NOMO-1 treated with DMSO at 0.1 percent for 48 hours (cell line): ENCODE data around the gene ZC3H12A.
A peak's percentile ranks its signal among the peaks of the same experiment; 100 is the strongest.

Source experiments
- DNase-seq: peaks from one replicate; lab custom pipeline; 2025; ENCODE audit not compliant: unreplicated experiment; lab: John Stamatoyannopoulos, UW

The ZC3H12A gene

DNA sequence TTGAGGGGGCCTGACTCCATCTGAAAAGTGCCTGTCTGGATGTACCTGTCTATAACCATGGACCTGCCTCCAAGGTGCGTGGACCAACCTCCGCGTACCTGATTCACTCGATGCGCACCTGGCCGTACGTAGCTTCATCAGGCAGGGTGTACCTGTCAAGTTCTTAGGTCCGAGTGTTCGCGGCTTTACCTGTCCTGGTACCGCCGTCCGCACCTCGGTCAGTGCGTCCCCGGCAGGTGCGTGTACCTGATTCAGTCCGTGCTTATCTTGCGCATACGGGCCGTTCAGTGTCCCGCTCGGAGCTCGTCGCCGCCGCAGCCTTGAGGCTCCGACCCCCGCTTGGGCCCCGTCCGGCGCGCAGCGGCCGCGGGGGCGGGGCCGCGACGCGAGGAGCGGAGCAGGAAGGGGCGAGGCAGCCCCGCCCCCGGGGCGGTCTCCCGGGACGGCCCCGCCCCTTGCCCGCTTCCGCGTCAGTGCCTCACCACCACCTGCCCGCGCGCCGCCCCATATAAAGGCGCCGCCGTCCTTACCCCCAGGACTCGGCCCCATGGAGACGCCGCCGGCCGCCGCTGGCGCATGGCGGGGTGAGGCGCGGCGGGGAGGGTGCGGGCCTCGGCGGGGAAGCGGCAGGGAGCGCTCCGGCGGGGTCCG lies at the start of gene ZC3H12A:
Gene ZC3H12A, plus strand, starts transcription at position 535 of the 651 bp plus-strand sequence. CDS start 917 bp downstream, outside the sequence.
- DNase-seq = peak; percentile 72

DNA sequence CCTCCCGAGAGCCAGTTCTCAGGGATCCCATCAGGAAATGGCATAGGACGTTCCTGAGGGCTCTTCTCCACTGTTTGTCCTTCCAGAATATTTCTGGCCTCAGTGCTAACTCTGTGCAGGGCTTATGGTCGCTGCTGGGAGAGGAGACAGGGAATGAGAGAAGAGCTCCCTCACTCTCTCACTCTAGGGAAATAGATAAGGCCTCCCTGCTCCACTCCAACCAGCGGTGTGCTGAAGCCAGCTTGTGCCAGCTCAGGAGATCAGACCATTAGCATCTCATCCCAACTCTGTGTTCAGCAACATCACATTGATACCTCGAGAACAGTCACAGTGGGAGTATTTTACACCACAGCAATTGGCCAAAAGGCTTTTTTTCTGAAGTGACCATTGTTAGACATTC lies 49.2 kb upstream of the ZC3H12A start:
- DNase-seq = no peak

DNA sequence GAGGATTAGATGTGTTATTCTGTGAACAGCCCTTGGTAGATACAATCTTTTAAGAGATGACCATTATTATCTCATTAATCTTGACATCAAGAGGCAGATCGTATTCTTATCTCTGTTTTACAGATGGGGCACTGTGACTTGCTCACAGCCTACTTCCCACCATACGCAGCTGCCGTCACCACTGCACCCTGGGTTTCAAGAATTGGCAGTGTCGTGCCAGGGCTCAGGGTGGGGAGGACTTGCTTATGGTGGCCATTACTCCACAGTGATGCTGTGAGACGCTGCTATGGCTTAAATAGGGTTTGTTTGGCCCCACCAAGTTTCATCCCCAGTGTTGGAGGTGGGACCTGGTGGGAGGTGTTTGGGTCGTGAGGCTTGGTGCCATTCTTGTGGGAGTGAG lies 45.4 kb upstream of the ZC3H12A start:
- no peak for DNase-seq

DNA sequence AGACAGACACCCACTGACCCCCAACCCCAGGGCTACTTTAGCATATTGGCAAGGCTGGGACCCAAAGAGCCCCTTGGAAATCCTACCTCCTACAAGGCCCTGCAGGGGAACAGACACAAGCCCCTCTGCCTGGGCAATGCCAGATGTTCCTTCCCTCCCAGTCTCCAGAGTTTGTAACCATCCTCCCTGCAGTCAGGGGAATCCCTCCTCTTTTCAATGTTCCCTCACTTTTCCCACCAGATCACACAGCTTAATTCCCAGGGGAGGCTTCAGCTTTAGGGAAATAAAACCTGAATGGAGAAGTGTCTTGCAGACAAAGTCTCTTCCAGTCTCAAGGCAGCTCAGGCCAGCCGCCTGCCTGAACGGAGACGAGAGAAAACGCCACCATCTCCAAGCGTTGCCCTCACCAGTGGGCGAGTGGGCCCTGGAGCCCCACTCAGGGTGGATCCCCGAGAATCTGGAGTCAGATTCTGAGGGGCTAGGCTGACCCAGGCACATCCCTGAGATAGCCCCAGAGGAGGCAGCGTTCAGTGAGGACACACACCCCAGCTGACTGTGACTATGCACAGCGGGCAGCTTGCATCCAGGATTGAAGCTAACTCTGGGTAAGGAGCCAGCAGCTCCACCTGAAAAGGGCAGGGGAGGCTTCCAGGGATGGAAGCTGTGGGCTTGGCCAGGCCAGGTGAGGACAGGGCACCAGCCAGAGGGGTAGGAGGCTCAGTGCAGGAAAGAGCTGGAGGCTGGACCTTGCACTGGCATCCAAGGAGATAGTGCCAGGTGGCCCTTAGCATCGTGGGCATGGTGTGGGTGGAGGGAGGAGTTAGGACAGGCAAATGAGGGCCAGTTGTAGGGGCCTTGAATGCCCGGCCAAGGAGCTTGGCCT lies 44.0 kb upstream of the ZC3H12A start:
- no peak for DNase-seq

DNA sequence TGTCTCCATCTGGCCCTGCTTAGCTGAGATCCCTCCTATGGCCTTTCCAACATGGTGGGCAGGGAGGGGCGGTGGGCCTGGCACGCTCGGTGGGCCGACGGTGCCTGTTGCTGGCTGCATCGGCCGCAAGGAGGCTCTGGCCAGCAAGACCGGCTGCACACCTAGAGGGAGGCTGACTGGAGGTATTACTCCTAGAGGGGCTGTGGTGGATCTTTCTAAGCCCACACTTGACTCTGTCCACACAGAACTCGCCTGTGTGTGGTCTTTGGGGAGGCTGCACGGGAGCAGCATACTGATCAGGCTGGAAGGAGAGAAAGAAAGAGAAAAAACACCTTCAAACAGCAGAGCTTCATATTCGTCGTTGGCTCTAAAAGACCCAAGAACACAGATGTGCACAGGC lies 41.7 kb upstream of the ZC3H12A start:
- DNase-seq = no peak

DNA sequence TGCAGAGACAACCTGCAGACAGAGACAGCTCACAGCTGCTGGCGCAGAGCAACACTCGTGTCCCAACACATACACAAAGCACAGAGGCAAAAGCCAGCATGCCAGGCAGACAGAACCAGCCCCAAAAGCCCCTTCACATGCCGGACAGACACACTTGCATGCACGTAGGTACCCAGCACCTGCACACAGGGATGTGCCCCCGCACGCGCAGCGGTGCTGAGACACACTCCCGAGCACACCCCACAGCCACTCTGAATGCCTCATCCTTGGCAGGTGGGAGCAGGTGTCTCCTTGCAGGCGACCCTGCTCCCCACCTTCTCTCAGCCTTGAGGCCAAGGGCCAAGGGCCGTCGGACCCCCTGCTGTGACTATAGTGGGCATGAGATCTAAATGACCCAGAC lies 41.2 kb upstream of the ZC3H12A start:
- DNase-seq = no peak

DNA sequence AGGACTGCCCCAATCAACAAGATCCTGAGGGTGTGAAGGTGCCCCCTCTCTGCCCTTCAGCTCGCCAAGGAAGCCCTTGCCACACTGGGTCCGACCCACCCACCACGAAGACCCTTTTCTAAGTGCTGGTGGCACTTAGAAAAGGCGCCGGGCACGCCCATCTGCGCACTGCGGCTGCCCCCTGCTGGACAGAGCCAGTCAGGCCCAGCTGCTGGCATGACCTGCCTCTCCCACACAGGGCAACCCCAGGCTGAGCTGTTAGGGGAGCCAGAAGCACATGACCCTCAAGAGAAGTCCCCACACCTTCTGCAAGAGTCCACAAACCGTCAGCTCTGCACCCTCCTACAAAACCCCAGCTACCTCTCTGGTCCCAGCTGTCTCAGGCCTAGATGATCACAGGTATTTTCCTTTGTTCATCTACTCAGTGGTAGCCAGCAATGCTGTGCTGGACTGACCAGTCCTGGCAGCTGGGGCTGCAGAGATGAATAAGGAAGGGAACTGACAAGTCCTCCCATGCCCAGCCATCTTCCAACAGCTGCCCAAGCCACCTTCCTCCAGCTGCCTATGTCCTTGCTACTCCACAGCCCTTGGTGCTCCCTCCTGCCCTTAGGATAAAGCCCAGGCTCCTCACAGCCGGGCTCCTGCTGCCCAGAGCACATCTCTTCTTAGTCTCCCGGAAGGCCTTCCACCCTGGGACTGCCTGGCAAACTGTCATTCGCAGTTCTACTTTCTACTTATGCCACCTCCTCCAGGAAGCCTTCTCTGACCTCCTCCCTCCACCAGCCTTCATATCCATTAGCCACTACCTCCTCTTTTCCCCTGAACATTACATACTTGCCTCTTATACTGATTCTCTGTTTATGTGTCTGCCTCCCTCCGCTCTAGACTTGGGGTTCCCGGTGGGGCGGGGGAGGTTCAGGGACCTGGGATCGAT lies 39.8 kb upstream of the ZC3H12A start:
- peak; percentile 24 for DNase-seq

DNA sequence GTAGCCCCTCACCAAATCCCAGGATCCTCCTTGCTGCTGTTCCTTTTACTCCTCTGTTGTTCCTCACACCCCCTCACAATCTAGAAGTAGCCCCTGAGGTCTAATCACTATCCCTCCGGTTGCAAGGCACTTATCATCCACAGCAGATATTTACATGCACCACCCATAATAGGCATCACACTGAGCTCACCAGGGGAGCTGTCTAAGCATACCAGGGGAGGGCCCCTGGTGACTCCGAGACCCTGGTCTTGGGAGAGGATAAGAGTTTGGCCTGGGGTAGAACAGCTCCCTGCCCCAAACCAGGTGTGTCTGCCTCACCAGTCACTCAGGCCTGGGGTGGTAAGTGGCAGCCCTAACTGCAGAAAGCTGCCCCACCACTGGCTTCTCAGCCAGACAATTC lies 37.3 kb upstream of the ZC3H12A start:
- no peak for DNase-seq

DNA sequence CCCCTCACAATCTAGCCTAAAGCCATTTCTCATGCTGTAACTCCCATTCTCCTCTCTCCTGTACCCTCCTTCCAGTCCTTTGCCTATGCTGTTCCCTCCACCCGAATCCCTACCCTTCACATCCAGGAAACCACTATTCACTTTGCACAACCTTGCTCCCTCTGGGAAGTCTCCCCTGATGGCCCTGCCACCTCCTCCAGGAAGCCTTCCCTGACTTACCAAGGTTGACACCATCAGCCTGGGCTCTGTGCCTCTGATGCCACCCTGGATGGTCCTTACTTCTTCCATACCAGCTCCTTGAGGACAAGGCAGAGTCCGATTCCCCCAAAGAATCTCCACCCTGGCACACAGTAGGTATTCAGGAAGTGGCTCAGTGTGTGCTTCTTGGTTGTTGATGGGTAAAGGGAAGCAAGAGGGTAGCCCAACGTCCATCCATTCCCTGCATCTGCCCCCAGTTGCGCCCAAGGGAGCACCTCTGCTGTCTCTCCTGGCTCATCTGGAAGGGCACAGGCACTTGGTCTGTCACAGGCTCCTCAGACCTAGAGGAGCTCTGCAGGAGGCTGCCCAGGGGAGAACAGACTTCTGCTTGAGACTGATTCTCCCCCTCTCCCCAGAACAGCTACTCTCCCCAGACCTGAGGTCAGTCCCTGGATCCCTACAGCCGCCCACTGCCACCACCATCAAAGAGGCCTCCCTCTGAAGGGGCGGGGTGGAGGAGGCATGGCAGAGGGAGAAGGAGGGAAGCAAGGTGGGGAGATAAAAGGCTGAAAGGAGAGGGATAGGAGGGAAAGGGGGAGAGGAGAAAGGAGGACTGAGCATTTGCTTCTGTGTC lies 36.1 kb upstream of the ZC3H12A start:
- peak; percentile 2 for DNase-seq

DNA sequence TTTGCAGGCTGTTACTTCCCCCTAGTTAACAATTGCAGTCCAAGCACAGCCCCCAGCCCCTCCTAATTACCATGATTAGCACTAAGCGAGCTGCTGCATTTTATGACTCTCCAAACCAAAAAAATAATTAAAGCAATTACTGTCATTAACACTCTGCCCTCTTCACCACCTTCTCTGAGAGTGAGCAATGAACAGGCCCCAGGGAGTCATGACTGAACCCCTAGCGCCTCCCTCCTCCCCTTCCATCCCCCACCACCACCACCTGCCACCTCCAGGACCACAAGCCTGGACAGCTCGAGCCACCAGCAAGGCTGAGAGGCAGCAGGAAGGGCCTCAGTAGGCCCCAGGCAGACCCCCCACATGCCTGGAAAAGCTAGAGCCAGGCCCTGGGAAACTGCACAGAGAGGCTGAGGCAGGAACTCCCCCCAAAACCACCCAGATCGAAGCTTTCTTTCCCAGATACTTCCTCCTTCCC lies 35.5 kb upstream of the ZC3H12A start:
- peak; percentile 41 for DNase-seq

DNA sequence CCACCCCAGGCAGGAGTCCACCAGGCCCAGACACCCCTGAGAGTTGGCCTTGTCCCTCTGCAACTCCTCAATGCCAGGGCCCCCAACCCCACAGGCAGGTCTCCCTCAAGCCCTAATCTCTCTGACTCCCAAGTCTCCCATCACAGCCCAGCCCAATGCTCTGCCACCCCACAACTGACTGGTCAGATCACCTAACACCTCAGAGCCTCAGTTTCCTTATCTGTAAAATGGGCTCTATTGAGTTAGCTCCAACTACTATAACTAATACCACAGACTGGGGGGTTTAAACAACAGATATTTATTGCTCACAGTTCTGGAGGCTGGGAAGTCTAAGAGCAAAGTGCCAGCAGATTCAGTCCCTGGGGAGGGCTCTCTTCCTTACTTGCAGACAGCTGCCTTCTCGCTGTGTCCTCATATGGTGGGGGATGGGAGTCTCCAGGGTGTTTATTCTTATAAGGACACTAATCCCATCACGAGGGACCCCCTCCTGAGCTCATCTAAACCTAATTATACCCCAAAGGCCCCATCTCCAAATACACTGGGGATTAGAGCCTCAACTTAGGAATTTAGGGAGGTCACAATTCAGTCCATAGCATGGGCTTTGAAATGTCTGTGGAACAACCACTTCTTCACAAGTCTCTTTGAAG lies 34.9 kb upstream of the ZC3H12A start:
- DNase-seq = no peak

DNA sequence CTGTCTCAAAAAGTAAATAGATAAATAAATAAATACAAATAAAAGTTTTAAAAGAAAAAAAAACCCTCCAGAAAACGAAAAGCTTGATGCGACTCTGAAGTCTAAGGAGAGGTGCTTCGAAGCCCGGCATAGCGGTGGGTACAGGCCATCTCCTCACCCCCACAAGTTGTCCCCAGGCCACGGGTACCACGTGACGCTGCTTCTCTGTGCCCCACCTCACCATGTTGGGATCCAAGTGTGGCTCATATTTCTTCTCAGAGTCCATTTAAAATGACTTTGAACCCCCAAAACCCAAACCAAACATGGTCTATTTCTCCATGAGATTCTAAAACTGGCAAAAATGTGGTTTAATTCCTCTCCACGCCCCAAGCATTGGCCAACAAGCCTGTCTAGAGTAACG lies 32.9 kb upstream of the ZC3H12A start:
- no peak for DNase-seq

DNA sequence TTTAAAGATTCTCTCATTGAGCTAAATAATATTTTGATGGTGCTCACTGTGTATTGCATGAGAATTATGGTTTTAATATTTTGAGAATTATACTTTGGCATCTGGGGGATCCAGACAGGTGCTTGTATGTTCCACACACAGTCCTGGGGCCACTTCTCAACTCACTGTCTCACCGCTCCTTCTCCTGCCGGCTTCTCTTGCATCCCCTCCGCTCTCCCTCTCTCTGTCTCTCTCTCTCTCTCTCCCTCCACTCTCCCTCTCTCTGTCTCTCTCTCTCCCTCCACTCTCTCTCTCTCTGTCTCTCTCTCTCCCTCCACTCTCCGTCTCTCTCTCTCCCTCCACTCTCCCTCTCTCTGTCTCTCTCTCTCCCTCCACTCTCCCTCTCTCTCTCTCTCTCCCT lies 32.2 kb upstream of the ZC3H12A start:
- DNase-seq = no peak

DNA sequence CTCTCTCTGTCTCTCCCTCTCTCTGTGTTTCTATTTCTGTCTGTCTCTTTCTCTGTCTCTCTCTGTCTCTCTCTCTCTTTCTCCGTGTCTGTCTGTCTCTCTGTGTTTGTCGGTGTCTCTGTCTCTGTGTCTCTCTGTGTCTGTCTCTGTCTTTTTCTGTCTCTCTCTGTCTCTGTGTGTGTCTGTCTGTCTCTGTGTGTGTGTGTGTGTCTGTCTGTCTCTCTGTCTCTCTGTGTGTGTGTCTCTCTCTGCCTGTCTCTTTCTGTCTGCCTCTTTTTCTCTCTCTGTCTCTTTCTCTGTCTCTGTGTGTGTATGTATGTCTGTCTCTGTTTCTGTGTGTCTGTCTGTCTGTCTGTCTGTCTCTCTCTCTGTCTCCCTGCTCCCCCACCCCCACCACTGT lies 31.7 kb upstream of the ZC3H12A start:
- no peak for DNase-seq

DNA sequence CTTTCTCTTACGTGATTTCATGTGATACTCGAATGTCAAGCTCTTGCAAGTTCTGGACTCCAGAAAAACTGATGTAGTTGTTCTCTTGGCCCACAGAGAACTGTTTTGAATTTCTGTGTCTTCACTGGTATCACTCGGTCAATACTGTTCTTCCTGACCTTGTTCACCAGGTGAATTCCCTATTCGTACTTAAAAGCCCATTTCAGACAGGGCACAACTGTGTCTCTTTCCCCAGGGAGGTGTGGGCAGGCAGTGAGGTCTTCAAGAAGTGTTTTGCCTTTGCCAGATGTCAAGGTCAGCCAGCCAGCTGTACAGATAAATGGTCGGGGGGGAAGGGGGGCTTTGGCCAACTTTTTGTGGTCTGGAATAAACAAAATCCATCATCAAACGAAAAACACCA lies 27.5 kb upstream of the ZC3H12A start:
- DNase-seq = no peak

DNA sequence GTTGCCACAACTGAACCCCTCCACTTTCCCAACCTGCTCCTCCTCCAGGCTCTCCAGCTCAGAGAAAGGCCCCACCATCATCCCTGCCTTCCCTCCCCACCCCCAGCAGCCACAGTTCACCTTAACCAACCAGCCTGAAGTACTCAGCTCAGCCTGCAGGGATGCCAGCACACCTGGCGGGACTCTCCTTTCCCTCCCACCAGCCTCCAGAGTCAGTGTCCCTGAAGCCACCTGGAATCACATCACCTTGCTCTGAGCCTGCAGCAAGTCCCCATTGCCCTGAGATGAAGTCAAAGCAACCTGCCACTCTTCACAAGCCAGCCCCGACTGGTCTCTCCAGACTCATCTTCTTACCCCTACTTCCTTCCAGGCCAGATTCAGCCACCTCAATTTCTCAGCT lies 26.2 kb upstream of the ZC3H12A start:
- no peak for DNase-seq

DNA sequence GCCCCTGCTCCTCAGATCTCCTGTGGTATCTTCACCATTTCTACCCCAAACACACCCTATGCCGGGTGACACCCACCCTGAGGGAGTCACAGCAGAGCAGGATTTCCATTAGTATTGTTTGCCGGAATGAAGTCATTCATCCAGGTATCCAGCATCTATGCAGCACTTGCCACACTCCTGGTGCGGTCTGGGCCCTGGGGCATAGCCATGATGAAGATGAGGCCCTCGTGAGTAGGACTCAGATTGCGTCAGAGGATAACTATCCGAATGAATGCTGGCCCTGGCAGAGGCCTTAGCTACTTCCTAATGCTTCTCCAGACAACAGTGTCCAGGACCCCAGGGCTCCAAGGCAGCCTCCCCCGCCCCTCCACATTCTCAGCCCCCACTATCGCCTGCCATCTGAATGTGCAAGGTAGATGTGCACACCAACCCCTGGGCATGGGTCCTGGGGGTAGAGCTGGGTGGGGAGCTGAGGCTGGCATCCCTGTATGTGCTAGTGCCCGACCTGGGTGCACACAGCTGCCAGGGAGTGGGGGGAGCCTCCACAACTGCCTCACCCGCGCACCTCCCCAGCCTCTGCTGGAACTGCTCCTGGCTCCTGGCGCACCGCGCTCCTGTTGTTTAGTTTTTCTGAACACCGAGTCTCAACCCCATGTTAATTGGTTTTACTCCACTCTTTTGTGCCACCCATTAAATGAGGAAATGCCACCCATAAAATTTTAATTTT lies 25.5 kb upstream of the ZC3H12A start:
- no peak for DNase-seq

DNA sequence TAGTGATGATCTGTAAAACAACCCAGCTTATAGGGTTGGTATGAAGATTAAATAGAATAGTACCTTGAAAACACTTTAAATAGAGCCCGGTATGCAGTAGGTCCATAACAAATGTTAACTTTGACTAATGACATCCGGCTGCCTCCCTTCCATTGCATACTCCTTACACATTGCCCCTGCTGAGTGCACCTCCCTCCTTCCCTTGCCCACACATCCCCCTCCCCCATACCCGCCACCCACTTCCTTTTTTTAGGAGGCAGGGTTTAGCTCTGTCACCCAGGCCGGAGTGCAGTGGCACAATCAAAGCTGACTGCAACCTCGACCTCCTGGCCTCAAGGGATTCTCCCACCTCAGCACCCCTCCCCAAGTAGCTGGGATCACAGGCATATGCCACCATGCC lies 24.4 kb upstream of the ZC3H12A start:
- DNase-seq = peak; percentile 85

DNA sequence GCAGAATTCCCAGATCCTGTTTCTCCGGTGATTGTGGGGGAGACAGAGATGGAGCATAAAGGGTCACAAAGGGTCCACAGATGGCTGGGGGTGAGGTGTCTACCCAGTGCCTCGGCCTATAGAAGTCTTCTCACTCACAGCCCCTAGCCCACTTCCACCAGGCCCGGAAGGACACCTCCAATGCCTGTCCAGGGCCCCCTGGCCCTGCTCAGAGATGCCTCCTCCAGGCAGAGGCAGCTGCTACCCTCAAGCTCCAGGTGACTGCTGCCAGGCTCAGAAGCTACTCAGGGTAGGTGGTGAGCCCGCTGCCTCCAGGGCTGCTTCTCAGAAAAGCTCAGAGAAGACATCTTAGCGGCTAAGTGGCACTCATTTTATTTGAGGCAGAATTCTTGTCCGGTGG lies 22.0 kb upstream of the ZC3H12A start:
- no peak for DNase-seq
